SK-N-SH (cell line): ENCODE measurements around the gene CDK6.

Experiments used
- CTCF ChIP-seq: fragments of 200-600 bp; sonication (generic); IDR thresholded peaks from 2 replicates; pipeline ENCODE4 v1.6.1; 2017; ENCODE audit warnings: antibody characterized with exemption, mild to moderate bottlenecking, moderate library complexity
- EP300 ChIP-seq, 2 experiments: IDR thresholded peaks; 2 replicates each; pipeline versions ENCODE4 v1.4.0 to v1.6.1; 2012; ENCODE audit warnings: borderline replicate concordance in 1 of 2, low read depth in 1 of 2, low read length in 1 of 2
- RAD21 ChIP-seq: IDR thresholded peaks from 2 replicates; pipeline ENCODE4 v1.6.1; 2012; ENCODE audit warnings: mild to moderate bottlenecking, low read length

DNA sequence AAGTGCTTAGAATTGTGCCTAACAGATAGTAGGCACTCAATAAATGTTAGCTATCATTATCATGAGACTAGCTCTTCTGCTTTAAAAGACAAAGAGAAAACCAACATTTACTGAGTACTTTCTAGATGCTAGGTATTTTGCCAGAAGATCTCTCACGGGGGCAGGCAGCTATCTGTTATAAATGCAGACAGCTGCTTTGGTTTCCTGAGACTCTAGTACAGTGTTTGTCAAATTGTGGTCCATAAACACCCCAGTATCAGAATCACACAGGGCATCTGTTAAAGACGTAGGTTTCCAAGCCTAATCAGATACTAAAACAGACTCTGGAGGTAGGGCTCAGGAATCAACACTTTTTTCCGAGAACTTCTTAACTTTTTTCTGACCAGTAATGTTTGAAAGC lies 260.1 kb downstream of the CDK6 start:
- TF ChIP-seq CTCF: no peak
- no peak for TF ChIP-seq RAD21
- no peak for TF ChIP-seq EP300 (IDR thresholded peaks at IDR 0.05; ENCODE audit: borderline replicate concordance in 1 of 2, low read depth in 1 of 2, low read length in 1 of 2)
